ELR (cell line): ENCODE measurements around the gene TLR9.

Experiments
- DNase-seq: peaks from one replicate; pipeline ENCODE4 v3.0.0-alpha.2; 2015; ENCODE audit warnings: low read depth

The TLR9 gene

GRCh38 chr3:52173101-52173500 lies 52.3 kb downstream of the TLR9 start:
- DNase-seq, result no peak

GRCh38 chr3:52172262-52172757 lies 53.1 kb downstream of the TLR9 start:
- no peak for DNase-seq

DNA sequence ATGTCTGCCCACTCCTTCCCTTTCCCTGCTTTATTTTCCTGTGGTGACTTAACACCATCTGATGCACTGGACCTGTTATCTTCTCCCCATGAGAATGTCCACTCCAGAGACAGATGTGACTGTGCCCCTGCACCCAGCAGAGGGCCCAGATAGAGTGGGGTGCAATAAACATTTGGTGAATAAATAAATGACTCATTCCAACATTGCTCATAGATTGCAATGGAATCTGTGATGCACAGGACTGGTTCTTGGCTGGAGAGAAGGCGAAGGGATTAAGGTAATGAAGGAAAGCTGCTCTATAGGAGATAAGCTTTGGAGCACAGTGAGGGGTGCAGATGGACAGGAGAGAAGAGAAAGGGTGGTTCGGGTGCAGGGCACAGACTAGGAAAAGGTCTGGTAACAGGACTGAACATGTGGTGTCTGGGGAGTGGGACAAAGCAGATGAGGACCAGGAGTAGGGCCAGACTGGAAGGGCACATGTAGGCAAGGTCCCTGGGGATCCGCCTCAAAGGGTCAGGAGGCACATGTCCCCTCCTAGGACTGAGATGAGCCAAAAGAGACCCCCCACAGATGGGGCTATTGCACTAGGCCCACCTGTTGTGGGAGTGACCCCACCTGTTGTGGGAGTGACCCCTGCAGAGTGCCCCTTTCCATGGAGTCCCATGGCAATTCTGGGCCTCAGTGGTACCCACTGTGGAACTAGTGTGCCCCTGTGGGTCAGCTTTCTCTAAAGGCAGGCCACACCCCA lies 53.8 kb downstream of the TLR9 start:
- DNase-seq, result peak; percentile 78
